GM12878 (cell line): Measurements from ENCODE around the gene LIN37. TPM values are rescaled to one million over a fixed set of nuclear protein-coding genes. Genes with fewer than 3 reads are reported as not detected.

Experiments
- ATF7 ChIP-seq: fragments of 450-650 bp; IDR thresholded peaks from 2 replicates; pipeline ENCODE4 v1.6.1; 2016; ENCODE audit warnings: low read depth, mild to moderate bottlenecking
- CBFB ChIP-seq: IDR thresholded peaks from 2 replicates; pipeline ENCODE4 v1.6.1; 2016; ENCODE audit warnings: antibody characterized with exemption, low read depth
- CHD1 ChIP-seq: IDR thresholded peaks from 2 replicates; pipeline ENCODE4 v1.6.1; 2012; ENCODE audit warnings: low read depth, low read length, improper control_type of control experiment
- CHD4 ChIP-seq: fragments of 200-600 bp; sonication (generic); IDR thresholded peaks from 2 replicates; pipeline ENCODE4 v1.6.1; 2016; ENCODE audit warnings: mild to moderate bottlenecking
- EZH2 ChIP-seq: IDR thresholded peaks from 2 replicates; pipeline ENCODE4 v1.6.1; 2012; ENCODE audit warnings: low read depth, mild to moderate bottlenecking, control low read depth, inconsistent platforms, low read length, borderline replicate concordance; ENCODE audit not compliant: control insufficient read depth
- GATAD2B ChIP-seq: fragments of 450-650 bp; conservative IDR thresholded peaks from 2 replicates; pipeline ENCODE4 v1.6.1; 2017; ENCODE audit warnings: low read depth, mild to moderate bottlenecking, moderate library complexity
- HSF1 ChIP-seq: fragments of 150-350 bp; IDR thresholded peaks from 2 replicates; pipeline ENCODE4 v1.6.1; 2014; ENCODE audit warnings: mild to moderate bottlenecking, low read depth, low read length
- KAT2A ChIP-seq: conservative IDR thresholded peaks from 2 replicates; pipeline ENCODE4 v1.6.1; 2011; ENCODE audit warnings: low read depth, low read length; ENCODE audit not compliant: control insufficient read depth
- MEF2A ChIP-seq: IDR thresholded peaks from 2 replicates; pipeline ENCODE4 v1.6.1; 2011; ENCODE audit warnings: low read depth, mild to moderate bottlenecking, low read length, moderate library complexity; ENCODE audit not compliant: insufficient read depth
- MLLT1 ChIP-seq: fragments of 450-650 bp; IDR thresholded peaks from 2 replicates; pipeline ENCODE4 v1.6.1; 2016; ENCODE audit warnings: mild to moderate bottlenecking
- MXI1 ChIP-seq: fragments of 150-350 bp; IDR thresholded peaks from 2 replicates; pipeline ENCODE4 v1.6.1; 2011; ENCODE audit warnings: low read depth, mild to moderate bottlenecking, inconsistent platforms, low read length, improper control_type of control experiment
- PAX8 ChIP-seq: fragments of 450-650 bp; IDR thresholded peaks from 2 replicates; pipeline ENCODE4 v1.6.1; 2017; ENCODE audit warnings: mild to moderate bottlenecking, moderate library complexity
- PKNOX1 ChIP-seq: fragments of 450-650 bp; IDR thresholded peaks from 2 replicates; pipeline ENCODE4 v1.6.1; 2016; ENCODE audit warnings: mild to moderate bottlenecking
- PML ChIP-seq: IDR thresholded peaks from 2 replicates; pipeline ENCODE4 v1.6.1; 2012; ENCODE audit warnings: low read length, inconsistent platforms
- RBBP5 ChIP-seq: fragments of 200-600 bp; sonication (generic); conservative IDR thresholded peaks from 2 replicates; pipeline ENCODE4 v1.6.1; 2016
- REST ChIP-seq: IDR thresholded peaks from 2 replicates; pipeline ENCODE4 v1.6.1; 2012; ENCODE audit warnings: mild to moderate bottlenecking, low read depth, low read length
- SMARCA5 ChIP-seq: fragments of 450-650 bp; IDR thresholded peaks from 2 replicates; pipeline ENCODE4 v1.6.1; 2017; ENCODE audit warnings: mild to moderate bottlenecking
- SUPT20H ChIP-seq: IDR thresholded peaks from 2 replicates; pipeline ENCODE4 v1.6.1; 2011; ENCODE audit warnings: low read depth, mild to moderate bottlenecking, low read length, moderate library complexity, borderline replicate concordance; ENCODE audit not compliant: control insufficient read depth
- TARDBP ChIP-seq: IDR thresholded peaks from 2 replicates; pipeline ENCODE4 v1.6.1; 2016; ENCODE audit warnings: borderline replicate concordance
- TCF3 ChIP-seq: IDR thresholded peaks from 2 replicates; pipeline ENCODE4 v1.6.1; 2012; ENCODE audit warnings: low read depth, mild to moderate bottlenecking, low read length, borderline replicate concordance; ENCODE audit not compliant: insufficient read depth
- ZBED1 ChIP-seq: IDR thresholded peaks from 2 replicates; pipeline ENCODE4 v1.6.1; 2016; ENCODE audit warnings: borderline replicate concordance
- ZSCAN29 ChIP-seq: fragments of 450-650 bp; IDR thresholded peaks from 2 replicates; pipeline ENCODE4 v1.6.1; 2017; ENCODE audit warnings: mild to moderate bottlenecking, moderate library complexity
- polyA plus RNA-seq, 11 experiments: library from polyadenylated mRNA; depleted of rRNA in 4 of 11; unstranded in 6 of 11; stranded (reverse) in 5 of 11; fragments of >200 nt; fragmentation: Nextera tagmentation in 4 of 11; fragmentation: Illumina TruSeq in 1 of 11; extraction: Ambion mirVana in 4 of 11; extraction: Trizol in 1 of 11; gene quantifications; 1 replicate in 1 of 11; 2 replicates in 10 of 11; pipeline versions ENCODE4 v1.2.1 to v1.2.3, GENCODE V29; 2011 to 2016; ENCODE audit warnings: inconsistent platforms in 2 of 11, missing spikeins in 2 of 11, low read depth in 1 of 11
- total RNA-seq, 4 experiments: library from RNA; depleted of rRNA in 3 of 4; stranded (reverse); fragments of >200 nt in 3 of 4; fragmentation: Illumina TruSeq in 1 of 4; extraction: Trizol in 1 of 4; gene quantifications; 2 replicates each; pipeline versions ENCODE4 v1.2.1 to v1.2.3, GENCODE V29; 2013 to 2021

Gene LIN37
- total and polyA plus RNA-seq, 10 of the 15 experiments (the other 5 are each of a cell fraction or from before 2014, with no cell fraction given), result 0.69 to 11.9 (median 7.6) TPM

- no peak for TF ChIP-seq CHD1
- TF ChIP-seq ZSCAN29, result no peak
- no peak; the same call in 1 of the 2 replicates for TF ChIP-seq MLLT1
- peak; percentile 34; the same call in 1 of the 2 replicates for TF ChIP-seq ATF7
- TF ChIP-seq PKNOX1, result peak; percentile 90
- TF ChIP-seq KAT2A, result no peak
- no peak for TF ChIP-seq RBBP5
- TF ChIP-seq EZH2, result no peak
- 0 out of 2 replicates have a peak, but pooled peaks have one; percentile 20 for TF ChIP-seq TCF3
- TF ChIP-seq PML, result peak; percentile 80; the same call in 1 of the 2 replicates
- peak; percentile 44 for TF ChIP-seq GATAD2B
- no peak for TF ChIP-seq SMARCA5
- no peak for TF ChIP-seq TARDBP
- no peak for TF ChIP-seq HSF1
- TF ChIP-seq REST, result no peak
- no peak for TF ChIP-seq MEF2A
- no peak for TF ChIP-seq PAX8
- TF ChIP-seq MXI1, result peak; percentile 69
- TF ChIP-seq SUPT20H, result no peak
- TF ChIP-seq CHD4, result no peak
- peak; percentile 59; the same call in 1 of the 2 replicates for TF ChIP-seq CBFB
- TF ChIP-seq ZBED1, result peak; percentile 59; the same call in 1 of the 2 replicates
These were observed 7.8 kb upstream of the LIN37 start (continued) for GRCh38 chr19:35740423-35741202.
